Measurements from ENCODE around the gene OR5H14. TPM values are rescaled to one million over a fixed set of nuclear protein-coding genes. Genes with fewer than 3 reads are reported as not detected.

OR5H14 gene
- total and polyA plus RNA-seq, 10 of the 15 experiments (the other 5 are each of a cell fraction or from before 2014, with no cell fraction given): not detected

DNA sequence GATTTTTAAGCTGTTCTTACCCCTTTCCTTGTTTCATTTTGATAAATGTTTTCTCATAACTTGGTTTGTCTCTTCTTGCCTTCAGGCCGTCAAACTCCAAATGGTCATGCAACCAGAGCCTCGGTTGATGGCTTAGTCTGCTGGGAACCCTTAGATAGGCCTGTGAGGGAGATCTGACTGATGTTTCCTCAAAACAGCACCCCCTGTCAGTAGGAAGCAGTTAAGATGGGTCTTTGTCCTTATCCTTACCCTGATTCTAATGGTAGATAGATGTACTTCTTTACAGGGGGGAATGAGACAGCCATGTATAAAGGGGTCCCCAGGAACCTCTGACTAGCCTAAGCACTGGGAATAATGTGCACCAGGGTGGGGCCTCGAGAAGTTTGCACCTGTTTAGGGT lies 33.0 kb upstream of the OR5H14 start (continued):
- TF ChIP-seq, protein P1, sequence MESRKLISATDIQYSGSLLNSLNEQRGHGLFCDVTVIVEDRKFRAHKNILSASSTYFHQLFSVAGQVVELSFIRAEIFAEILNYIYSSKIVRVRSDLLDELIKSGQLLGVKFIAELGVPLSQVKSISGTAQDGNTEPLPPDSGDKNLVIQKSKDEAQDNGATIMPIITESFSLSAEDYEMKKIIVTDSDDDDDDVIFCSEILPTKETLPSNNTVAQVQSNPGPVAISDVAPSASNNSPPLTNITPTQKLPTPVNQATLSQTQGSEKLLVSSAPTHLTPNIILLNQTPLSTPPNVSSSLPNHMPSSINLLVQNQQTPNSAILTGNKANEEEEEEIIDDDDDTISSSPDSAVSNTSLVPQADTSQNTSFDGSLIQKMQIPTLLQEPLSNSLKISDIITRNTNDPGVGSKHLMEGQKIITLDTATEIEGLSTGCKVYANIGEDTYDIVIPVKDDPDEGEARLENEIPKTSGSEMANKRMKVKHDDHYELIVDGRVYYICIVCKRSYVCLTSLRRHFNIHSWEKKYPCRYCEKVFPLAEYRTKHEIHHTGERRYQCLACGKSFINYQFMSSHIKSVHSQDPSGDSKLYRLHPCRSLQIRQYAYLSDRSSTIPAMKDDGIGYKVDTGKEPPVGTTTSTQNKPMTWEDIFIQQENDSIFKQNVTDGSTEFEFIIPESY (IDR thresholded peaks at IDR 0.05): no peak
- TF ChIP-seq NFYB (IDR thresholded peaks at IDR 0.05; ENCODE audit: insufficient read depth, low read depth, low read length) (no peak), MEF2A (IDR thresholded peaks at IDR 0.05; ENCODE audit: insufficient read depth, low read depth, low read length) (no peak), RAD51 (IDR thresholded peaks at IDR 0.05) (no peak), PAX5 (IDR thresholded peaks at IDR 0.05; ENCODE audit: borderline replicate concordance, low read depth, low read length) (no peak), MTA3 (IDR thresholded peaks at IDR 0.05; ENCODE audit: borderline replicate concordance, low read length) (no peak), SUPT20H (IDR thresholded peaks at IDR 0.05; ENCODE audit: borderline replicate concordance, control insufficient read depth, low read depth, low read length) (no peak)
- TF ChIP-seq, protein P2, sequence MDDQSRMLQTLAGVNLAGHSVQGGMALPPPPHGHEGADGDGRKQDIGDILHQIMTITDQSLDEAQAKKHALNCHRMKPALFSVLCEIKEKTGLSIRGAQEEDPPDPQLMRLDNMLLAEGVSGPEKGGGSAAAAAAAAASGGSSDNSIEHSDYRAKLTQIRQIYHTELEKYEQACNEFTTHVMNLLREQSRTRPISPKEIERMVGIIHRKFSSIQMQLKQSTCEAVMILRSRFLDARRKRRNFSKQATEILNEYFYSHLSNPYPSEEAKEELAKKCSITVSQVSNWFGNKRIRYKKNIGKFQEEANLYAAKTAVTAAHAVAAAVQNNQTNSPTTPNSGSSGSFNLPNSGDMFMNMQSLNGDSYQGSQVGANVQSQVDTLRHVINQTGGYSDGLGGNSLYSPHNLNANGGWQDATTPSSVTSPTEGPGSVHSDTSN (IDR thresholded peaks at IDR 0.05; ENCODE audit: insufficient replicate concordance, low read depth, low read length): no peak
- TF ChIP-seq, protein P3, sequence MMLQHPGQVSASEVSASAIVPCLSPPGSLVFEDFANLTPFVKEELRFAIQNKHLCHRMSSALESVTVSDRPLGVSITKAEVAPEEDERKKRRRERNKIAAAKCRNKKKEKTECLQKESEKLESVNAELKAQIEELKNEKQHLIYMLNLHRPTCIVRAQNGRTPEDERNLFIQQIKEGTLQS (IDR thresholded peaks at IDR 0.05; ENCODE audit: borderline replicate concordance, extremely low read depth, low read depth, low read length): no peak

DNA sequence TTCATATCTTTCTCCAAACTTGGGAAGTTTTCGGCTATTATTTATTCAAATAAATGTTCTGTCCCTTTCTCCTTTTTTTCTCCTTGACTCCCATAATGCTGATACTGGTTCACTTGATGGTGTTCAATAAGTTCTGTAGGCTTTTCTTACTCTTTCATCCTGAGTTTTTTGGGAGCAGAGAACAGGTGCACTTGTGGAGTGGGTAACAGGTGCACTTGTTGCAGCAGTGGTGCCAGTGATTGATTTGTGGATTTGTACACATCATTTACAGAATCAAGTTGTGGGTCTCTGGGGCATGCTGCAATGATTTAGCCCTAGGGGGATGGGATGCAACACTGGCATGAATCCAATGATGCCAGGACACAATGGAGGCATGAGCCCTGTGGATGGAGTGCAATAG lies 31.6 kb upstream of the OR5H14 start:
- BruUV-seq (replicated peaks): no TSS peak
- Histone ChIP-seq H3K79me2 (ENCODE audit: control insufficient read depth, insufficient read depth, low read length) (no peaks in the 10 kb centered on the region), H3K9me3 (replicated peaks; ENCODE audit: control insufficient read depth, insufficient read depth, low read length) (no peaks in the 10 kb centered on the region), H3K4me1 (ENCODE audit: control insufficient read depth, insufficient read depth, low read length) (no peaks in the 10 kb centered on the region), H3K4me3 (no peak overlapping the region), H3K4me2 (ENCODE audit: control insufficient read depth, insufficient read depth) (no peak overlapping the region), H3K27ac (ENCODE audit: control insufficient read depth, insufficient read depth) (no peak overlapping the region), H2AFZ (ENCODE audit: control insufficient read depth, low read depth, low read length) (no peak overlapping the region), H3K36me3 (ENCODE audit: control insufficient read depth in 2 of 2, insufficient read depth in 2 of 2, low read length in 1 of 2) (no peaks in the 10 kb centered on the region), H4K20me1 (ENCODE audit: control insufficient read depth, insufficient read depth) (no peaks in the 10 kb centered on the region), H3K27me3 (replicated peaks in 1 of 2; ENCODE audit: control insufficient read depth in 2 of 2, insufficient read depth in 2 of 2, low read length in 1 of 2) (no peaks in the 10 kb centered on the region), H3K9ac (ENCODE audit: control insufficient read depth, insufficient read depth, low read length) (no peak overlapping the region)
- ChIA-PET CTCF (no interaction called here), POLR2A (no interaction called here), SMC1A (ENCODE audit: uncharacterized antibody, unreplicated experiment) (interaction anchor here (1.4 kb wide), 1 partner anchor 198 kb away, joined by 5 read pairs; no protein-coding TSS in a partner anchor), RAD21 (ENCODE audit: unreplicated experiment) (no interaction called here)
- DNase-seq (ENCODE audit: low read depth, low spot score) (no peak), ATAC-seq (no peak), FAIRE-seq (no peak)
- TF ChIP-seq, protein P4, sequence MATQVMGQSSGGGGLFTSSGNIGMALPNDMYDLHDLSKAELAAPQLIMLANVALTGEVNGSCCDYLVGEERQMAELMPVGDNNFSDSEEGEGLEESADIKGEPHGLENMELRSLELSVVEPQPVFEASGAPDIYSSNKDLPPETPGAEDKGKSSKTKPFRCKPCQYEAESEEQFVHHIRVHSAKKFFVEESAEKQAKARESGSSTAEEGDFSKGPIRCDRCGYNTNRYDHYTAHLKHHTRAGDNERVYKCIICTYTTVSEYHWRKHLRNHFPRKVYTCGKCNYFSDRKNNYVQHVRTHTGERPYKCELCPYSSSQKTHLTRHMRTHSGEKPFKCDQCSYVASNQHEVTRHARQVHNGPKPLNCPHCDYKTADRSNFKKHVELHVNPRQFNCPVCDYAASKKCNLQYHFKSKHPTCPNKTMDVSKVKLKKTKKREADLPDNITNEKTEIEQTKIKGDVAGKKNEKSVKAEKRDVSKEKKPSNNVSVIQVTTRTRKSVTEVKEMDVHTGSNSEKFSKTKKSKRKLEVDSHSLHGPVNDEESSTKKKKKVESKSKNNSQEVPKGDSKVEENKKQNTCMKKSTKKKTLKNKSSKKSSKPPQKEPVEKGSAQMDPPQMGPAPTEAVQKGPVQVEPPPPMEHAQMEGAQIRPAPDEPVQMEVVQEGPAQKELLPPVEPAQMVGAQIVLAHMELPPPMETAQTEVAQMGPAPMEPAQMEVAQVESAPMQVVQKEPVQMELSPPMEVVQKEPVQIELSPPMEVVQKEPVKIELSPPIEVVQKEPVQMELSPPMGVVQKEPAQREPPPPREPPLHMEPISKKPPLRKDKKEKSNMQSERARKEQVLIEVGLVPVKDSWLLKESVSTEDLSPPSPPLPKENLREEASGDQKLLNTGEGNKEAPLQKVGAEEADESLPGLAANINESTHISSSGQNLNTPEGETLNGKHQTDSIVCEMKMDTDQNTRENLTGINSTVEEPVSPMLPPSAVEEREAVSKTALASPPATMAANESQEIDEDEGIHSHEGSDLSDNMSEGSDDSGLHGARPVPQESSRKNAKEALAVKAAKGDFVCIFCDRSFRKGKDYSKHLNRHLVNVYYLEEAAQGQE (IDR thresholded peaks at IDR 0.05; ENCODE audit: low read depth, low read length): no peak
- no peak for TF ChIP-seq BCL11A (IDR thresholded peaks at IDR 0.05; ENCODE audit: low read depth, low read length)
- no peak for TF ChIP-seq IKZF1 (conservative IDR thresholded peaks at IDR 0.05)
- intact Hi-C loops (cut with micrococcal nuclease; ENCODE audit: unreplicated experiment) (no loop called here), in situ Hi-C loops (cut with MboI) (no loop called here)
- WGBS (ENCODE audit: insufficient coverage, insufficient replicate concordance, low lambda C conversion rate, missing lambda C conversion rate): 88% methylated on average over 1 of the region's 1 CpG

All from GM12878 (cell line).